HG02943 (cell line): ENCODE data around the gene MORN4.
"Not testable (repeated sequence)": the region's sequence is repeated elsewhere in the genome, so short reads cannot be mapped to it uniquely, and the experiment has no call there.

Source experiments
- ATAC-seq: cut with Tn5 transposase; IDR thresholded peaks from one replicate; pipeline ENCODE4 v1.9.1; 2021; ENCODE audit warnings: mild to moderate bottlenecking, low read depth, moderate library complexity; ENCODE audit not compliant: unreplicated experiment

MORN4 gene

DNA sequence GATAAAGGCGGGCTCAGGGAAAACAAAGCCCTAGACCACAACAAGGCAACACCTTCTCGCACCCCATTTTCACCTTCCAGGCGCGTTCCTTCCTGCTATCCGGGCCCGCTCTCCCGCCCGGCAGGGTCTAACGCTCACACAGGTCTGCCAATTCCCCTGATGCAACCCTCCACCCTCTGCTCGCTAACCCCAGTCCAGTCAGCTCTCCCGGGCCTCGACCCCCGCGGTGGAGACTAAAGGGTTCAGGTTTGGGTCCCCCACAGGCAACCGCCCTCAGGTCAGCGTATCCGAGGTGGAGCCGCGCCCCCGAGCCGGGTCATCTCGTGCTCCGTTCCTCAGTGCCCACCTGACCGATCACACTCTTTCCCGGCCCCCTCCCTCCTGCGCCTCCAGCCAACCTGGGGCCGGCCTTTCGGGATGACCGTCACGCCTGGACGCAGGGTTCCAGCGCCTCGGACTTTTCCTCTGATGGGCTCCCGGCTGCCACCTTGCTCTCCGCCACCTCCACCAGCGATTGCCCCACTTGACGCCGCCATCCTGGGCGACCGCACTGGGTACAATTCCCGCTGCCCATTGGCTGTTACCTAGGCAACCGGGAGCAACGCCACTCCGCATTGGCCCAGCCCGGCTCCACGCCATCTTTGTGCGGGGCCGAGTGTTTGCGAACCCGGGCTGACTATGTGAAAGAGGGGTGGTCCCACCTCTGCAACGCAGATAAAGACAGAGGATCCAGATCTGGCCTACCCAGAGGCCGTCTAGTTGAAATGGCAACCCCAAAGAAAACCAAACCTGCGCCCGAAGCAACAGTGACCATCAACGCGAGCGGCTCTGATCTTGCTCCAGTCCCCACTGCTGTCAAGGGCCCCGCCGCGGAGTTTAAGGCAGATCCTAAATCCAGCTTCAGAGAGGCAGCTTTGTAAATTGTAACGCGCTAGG is at the start of gene MORN4:
Gene MORN4 (minus strand): TSS at position 552 of the 936 bp plus-strand sequence. CDS start 13,847 bp downstream, outside the sequence.
- ATAC-seq = peak; percentile 96

DNA sequence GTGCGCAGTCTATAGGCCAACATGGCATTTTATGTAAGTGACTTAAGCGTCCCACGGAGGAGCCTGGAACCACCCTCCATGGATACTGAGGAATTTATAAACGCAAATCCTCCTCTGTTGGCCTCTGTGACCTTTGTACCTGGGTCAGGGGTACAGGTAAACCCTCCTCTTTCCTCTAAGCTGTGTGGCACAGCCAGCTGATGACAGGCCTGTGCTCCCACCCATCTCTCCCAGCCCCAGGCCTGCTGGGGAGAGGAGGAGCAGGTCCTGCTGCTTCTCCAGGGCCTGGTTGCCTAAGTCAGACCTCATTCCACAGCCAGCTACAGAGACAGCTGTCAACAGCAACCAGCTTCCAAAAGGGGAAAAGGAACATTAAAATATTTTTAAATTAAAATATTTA is 48.7 kb upstream of the MORN4 start:
- no peak for ATAC-seq

DNA sequence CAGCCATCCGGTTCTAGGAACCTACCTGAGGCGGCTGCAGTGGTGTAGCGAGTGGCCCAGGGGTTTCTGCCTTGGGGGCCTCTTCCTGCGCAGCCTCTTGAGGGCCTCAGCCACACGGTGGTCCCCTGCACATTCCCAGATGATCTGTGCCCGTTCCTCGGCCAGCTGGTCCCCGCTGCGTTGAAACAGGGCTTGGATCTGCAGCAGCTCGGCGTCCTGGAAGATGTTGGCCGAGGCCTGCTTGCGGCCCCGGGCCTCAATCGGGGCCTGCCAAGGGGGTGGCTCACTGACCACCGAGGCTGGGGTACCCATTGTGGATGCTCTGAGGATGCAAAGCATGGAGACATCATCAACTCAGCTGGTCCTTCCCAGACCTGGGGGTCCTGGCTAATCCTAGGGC is 46.3 kb upstream of the MORN4 start:
- ATAC-seq = no peak

DNA sequence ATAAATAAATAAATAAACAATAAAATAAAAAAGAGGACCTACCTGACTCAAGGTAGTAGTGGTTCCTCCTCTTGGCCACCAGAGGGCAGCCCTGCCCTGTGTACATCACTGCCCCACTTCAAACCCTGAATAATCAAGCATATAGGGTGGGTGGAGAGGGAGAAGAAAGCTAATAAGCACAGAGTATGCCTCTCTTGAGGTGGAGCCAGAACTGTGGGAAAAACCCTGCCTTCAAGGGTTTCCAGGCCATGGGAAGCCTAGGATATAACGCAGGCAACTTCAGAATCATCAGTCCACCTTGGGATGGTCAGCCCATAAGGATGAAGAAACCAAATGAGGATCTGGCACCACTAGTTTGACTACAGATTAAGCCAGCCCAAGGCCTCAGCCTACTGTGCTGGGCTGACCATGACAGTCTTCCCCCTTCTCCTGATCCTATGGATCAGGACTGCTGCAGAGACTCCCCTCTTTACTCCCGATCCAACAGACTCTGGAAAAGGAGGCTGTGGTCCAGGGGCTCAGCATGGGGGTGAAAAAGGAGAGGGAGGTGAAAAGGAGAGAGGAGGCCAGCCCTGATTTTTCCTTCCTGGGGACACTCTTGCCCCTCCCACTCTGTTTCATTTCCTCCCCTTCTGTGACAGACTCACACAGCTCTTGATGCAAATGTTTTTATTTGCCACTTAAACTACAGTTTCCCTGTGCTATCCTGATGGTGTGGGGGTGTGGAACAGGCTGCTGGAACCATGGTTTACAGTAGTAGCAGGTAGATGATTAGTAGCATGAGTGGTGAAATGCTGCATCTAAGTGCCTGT is 43.7 kb upstream of the MORN4 start:
- no peak for ATAC-seq

DNA sequence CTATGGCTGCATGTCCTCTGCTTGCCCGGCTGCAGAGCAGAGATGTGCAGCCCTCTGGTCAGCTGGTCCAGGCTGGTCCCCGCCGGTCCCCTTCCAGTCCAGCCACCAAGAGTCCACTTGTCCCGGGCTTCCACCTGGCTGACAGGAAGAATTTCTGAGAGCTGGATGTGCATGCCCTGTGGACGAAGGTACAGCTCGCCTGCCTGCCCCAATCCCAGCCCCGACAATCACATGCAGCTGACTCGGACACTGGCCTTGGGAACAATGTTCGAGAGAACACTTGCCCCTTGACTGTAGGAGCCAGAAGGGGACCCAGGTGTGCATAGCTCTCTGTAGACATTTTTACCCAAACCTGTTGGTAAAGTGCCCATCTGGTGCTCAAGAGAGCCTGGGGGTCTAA is 41.9 kb upstream of the MORN4 start:
- ATAC-seq = no peak

DNA sequence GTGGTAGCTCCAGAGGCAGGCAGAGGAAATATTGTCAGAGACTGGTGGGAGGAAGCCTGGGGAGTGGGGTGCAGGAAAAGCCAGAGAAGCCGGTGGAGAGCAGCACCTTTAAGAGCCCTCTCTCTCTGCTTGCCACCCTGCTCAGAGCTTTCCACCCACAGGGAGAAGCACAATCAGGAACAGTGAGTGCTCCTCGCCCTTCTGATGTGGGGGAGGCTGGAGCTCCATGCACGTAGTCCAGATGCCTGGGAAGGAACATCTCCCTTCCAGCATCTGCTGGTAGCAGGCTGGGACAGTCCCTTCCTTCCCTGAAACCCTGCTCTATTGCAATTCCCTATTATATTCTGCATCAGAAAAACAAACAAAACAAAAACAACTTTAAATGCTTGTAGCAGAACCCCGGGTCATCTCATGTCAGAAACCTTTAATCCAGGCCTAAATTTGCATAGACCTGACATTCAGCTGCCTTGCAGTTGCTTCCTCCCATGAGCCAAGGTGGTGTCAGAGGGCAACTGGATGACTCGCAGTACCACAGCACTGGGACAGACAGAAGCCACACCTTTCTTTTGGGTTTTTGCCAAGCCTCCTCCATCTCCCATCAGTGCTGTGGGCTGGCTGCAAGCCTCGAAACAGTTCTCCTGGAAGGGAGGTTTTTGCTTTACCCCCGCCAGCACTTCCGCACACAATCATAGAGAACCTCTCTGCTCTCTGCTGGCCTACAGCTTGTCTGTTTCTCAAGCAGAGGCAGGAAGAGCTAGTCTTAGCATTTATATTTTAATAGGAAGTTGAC is 40.6 kb upstream of the MORN4 start:
- no peak for ATAC-seq

DNA sequence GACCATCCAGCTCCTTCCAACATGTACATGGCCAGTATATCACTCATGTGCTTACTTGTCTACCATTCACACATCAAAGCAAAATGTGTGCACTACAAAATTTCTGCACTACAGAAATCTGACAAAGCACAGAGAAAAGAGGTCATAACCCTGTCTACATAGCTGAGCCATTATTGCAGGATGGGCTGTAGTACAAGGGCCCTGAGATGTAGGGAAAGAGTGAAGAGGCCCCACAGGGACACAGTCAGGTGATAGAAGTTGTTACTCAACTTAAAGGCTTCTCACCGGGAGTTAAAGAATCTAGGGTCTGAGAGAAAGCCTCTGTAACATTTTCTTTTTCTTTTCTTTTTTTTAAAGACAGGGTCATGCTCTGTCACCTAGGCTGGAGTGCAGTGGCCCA is 36.3 kb upstream of the MORN4 start:
- ATAC-seq = no peak

DNA sequence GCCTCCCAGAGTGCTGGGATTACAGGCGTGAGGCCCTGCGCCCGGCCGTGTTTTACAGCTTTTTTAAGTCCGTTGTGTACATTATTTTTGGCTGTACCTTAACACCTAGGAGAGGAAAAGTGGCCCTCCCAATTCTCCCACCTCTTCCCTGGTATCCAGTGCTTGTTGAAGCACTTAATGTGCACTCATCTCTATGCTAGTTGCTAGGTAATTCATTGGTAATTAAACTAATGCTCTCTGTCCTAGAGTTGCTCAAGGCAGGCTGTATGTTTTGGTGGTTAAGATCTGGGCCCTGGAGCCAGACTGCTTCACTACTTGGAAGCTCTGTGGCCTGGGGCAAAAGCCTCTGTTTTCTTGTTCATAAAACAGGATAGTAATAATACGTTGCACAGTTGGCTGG is 34.2 kb upstream of the MORN4 start:
- no peak for ATAC-seq

DNA sequence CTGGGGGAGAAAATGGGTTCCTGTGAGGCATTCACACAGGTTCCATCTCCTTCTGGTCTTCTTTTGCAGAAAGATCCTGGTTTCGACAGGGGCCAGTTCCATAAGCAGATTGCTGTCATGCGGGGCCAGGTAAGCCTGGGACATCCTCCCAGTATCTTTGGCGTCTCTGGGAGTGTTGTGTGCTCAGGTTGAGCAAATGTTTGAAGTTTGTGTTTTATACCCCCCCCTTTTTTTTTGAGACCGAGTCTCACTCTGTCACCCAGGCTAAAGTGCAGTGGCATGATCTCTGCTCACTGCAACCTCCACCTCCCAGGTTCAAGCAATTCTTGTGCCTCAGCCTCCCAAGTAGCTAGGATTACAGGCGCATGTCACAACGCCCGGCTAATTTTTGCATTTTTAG is 33.7 kb upstream of the MORN4 start:
- no peak for ATAC-seq

DNA sequence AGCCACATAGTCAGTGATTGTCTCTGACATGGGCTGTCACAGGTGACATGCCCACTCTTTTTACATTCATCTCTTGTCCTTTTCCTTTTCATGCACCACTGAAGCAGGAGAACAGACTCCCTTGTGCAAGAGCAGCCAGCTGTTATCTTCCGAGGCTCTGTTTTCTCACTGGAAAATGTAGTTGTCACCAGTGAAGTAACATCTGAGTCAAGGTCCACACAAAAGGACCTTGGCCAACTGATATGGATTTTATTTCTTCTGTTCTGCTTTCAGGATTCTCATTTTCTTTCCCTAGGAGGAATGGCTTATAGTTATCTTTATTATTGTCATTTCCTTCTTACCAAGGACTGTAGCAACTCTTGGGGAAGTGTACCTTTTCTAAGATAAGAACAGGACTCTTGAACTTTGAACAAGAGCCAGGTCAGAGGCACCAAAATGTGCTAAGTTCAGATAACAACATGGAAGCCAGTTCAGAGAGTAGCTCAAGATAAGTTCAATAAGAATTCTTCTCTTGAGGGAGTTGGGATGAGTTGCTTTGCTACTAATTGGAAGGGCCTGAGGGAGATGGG is 31.1 kb upstream of the MORN4 start:
- no peak for ATAC-seq

DNA sequence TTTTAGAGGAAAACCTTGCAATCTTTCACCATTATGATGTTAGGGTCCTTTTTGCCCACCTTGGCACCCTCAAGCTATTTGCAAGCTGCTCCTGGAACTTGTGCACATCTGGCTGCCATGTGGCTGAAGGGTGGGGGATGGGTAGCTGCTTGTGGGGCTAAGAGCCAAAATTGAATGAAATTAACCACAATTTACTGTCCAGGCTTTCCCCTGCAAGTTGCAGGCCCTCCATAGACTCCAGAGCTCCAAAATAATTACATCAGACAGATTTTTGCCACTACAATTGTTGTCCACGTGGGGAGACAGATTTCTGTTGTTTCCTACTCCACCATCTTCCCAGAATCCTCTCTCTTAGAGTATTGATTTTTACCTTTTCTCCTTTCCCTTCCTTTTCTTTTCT is 26.3 kb upstream of the MORN4 start:
- no peak for ATAC-seq

DNA sequence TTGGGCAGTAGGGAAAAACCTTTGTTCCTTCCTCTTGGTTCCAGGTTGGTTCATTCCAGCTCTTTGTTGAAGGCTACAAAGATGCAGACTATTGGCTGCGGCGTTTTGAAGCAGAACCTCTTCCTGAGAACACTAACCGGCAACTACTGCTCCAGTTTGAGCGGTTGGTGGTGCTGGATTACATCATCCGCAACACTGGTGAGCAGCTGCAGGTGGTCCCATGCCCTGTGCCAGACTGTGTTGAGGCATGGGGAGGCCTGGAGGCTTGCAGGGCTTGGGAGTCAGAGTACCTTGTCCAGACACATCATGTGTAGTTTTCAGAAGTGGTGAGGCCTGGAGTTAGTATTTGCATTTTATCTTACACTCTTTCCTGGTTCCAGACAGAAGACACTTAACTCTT is 23.5 kb upstream of the MORN4 start:
- ATAC-seq = no peak

DNA sequence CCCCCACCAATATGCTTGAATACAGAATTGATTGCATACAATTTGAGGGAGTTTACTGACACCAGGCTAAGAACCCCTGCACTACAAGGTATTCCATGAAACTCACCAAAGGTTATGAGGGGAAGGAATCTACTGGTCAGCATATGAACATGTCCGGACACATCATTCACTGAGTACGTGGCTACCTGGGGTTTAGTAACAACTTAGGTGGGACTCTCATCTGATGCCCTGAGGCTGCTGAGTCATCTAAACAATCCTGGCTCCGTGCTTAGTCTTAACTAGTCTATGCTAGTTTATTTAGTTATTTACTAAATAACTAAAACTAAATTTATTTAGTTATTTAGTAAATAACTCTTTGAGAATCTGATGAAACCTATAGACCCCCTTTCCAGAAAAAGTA is 18.5 kb upstream of the MORN4 start:
- ATAC-seq = no peak

DNA sequence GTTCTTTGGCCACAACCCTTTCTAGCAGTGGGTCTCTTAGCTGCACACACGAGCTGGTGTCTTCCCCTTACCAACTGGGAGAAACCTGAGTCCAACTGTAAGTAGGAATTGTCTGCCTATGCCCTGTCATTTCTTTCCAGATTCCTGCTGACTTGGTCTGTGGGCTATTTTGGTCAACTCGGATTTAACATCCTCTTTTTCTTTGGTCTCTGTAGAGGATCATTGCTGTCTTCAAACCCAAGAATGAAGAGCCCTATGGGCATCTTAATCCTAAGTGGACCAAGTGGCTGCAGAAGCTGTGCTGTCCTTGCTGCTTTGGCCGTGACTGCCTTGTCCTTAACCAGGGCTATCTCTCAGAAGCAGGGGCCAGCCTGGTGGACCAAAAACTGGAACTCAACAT is 17.4 kb upstream of the MORN4 start:
- no peak for ATAC-seq

DNA sequence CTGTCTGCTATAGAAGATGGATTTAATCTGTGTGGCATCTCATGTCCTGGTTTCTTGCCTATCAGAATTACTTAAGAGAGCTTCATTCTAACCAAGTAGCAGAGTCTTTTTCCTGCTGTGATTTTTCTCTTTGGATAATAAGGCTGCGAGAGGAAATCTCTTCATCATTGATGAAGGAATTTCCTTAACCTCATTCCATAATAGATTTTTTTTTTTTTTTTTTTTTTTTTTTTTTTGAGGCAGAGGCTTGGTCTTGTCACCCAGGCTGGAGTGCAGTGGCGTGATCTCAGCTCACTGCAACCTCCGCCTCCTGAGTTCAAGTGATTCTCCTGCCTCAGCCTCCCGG is 16.1 kb upstream of the MORN4 start:
- ATAC-seq = not testable (repeated sequence)

DNA sequence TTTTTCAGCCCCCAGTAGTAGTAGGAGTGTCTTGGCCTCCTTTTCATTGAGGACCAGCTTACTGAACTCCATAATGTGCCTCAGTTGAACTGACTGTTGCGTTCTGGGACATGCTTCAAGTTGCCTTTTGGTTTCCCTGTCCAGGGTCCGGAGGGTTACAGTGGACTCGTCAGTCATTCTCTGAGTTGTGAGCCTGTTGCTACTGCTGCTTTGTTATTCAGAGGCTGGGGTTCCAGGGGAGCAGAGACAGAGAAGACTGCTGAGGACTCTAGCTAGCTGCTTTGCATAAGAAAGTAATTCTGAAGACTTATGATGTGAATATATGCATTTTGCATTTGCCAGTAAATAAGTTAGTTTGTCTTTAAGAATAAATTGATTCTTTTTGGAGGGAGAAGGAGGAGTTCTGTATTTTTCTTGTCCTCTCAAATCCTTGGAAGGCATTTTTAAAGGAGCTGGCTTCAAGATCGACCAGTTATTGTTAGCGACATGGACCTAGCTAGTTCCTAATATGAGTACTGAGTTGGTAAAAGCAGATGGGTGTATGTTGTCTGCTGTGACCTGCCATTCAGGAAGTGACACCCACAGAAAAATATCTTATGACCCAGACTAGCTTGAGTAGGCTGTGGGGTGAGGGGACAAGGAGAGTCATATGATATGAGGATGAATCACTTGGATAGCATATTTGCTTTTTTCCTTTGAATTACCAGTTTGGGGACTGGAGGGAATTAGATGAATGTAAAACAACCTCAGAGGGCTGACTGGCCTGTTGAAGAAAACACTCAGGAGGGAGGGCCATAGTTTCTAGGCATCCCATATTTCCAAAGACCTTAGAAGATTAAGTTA is 15.5 kb upstream of the MORN4 start:
- no peak for ATAC-seq

DNA sequence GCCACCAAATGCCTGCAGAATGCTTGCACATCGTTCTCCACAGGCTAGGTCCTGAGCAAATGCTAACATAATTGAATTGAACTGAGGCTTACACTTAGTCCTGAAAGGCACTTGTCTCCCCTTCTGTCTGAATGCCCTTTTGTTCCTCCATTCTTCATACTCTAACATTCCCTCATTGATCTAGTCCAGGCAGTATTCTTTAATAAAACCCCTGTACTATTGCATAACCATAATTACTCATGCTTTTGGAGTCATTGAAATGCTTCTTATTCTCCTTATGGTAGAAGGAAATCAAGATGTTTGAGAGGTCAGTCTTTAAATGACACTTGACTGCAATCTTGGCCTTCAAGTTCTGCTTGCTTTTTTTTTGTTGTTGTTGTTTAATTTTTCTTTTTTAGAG is 14.3 kb upstream of the MORN4 start:
- ATAC-seq = no peak

DNA sequence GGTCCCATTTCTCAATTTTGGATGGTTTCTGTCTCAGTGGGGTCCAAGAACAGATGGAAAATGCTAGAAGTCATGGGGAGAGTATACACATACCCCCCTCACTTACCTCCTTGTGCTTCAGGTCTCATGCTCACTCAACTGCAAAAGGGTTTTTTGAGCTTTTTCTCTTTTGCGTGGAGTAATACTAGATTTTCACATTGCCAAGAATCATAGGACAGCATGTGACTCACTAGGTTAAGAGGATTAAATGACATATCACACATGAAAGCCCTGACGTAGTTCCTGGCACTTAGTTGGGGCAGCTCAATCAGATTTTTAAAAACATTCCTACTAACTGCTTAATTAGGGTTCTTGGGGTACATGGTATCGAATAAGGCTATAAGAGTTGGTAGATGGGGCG is 11.6 kb upstream of the MORN4 start:
- no peak for ATAC-seq

DNA sequence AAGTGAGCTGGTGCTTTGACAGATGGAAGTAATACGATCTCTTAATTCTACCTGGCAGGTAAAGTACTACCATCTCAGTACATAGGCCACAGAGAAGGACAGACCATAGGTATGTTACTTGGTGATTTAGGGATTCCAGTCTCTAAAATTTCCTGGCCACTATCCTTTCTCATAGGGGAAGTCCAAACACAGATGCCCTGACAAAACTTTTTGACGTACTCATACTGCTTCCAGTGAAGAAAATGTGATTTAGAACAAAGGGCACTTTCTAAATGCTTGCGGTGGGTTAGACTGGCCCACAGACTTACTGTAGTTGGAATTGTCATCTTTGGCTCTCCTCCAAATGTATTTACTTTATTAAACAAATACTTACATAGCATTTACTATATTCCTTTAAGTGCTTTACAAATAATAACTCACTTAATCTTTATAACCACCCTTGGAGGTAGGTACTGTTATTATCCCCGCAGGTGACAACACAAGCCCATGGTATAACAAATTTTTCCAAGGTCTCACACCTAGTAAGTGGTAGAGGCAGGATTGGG is 10.2 kb upstream of the MORN4 start:
- no peak for ATAC-seq
